ENCODE measurements around the gene DOK4. TPM values are rescaled to one million over a fixed set of nuclear protein-coding genes. Genes with fewer than 3 reads are reported as not detected.

Gene DOK4
- total RNA-seq, 1 experiment from 2014 or later = 14.4 TPM

DNA sequence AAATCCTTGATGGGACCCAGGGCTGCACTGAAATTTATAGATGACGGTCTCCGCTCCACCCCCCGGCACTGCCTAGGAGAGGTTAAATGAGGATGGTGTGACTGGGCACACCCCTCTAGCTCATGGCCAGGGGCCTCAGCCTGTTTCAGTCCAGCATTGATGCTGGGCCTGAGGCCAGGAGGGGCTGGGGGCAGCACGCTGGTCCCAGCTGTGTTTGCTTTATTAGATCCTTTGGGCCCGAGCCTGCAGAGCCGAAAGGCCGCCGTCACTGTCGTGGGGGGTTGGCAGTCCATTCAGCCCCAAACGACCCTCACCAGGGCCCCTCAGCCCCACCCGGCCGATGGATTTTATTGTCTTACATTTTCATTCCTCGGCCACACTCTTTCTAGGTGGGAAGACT is 10.8 kb upstream of the DOK4 start:
- no peaks in the 10 kb centered on the region for H3K36me3 ChIP-seq (ENCODE audit: control insufficient read depth in 1 of 2, insufficient read depth in 2 of 2, low read length in 2 of 2)
- CTCF ChIA-PET = no interaction called here
- H3K4me2 ChIP-seq (ENCODE audit: low read length) = no peak overlapping the region
- H3K9me3 ChIP-seq (ENCODE audit: control insufficient read depth in 1 of 2, insufficient read depth in 1 of 2, low read depth in 1 of 2, low read length in 2 of 2) = no peaks in the 10 kb centered on the region
- H2AFZ ChIP-seq (ENCODE audit: low read depth, low read length, poor library complexity, severe bottlenecking) = no peak overlapping the region
- H3K9ac ChIP-seq (ENCODE audit: low read length) = no peak overlapping the region
- intact Hi-C loops (cut with micrococcal nuclease) = no loop called here
- ATAC-seq (no peak), DNase-seq (ENCODE audit: low read depth, low spot score) (no peak)
- H3K27me3 ChIP-seq (ENCODE audit: insufficient read depth, low read length) = no peaks in the 10 kb centered on the region
- POLR2A ChIA-PET = no interaction called here
- no peaks in the 10 kb centered on the region for H4K20me1 ChIP-seq (ENCODE audit: insufficient read depth)
- no TSS peak for BruUV-seq (replicated peaks)
- TF ChIP-seq POLR2A (IDR thresholded peaks at IDR 0.05; ENCODE audit: borderline replicate concordance, extremely low read depth, insufficient read depth, insufficient read length) (no peak), REST (IDR thresholded peaks at IDR 0.05; ENCODE audit: low read depth) (no peak), SP1 (IDR thresholded peaks at IDR 0.05; ENCODE audit: low read depth) (no peak), YY1 (IDR thresholded peaks at IDR 0.05; ENCODE audit: extremely low read depth, insufficient replicate concordance, low read depth, low read length) (no peak), SRF (IDR thresholded peaks at IDR 0.05; ENCODE audit: low read depth) (no peak), ELF1 (IDR thresholded peaks at IDR 0.05; ENCODE audit: borderline replicate concordance, low read depth) (no peak), JUND (IDR thresholded peaks at IDR 0.05) (no peak)
- TF ChIP-seq, protein P1, sequence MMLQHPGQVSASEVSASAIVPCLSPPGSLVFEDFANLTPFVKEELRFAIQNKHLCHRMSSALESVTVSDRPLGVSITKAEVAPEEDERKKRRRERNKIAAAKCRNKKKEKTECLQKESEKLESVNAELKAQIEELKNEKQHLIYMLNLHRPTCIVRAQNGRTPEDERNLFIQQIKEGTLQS (IDR thresholded peaks at IDR 0.05) = no peak
- no peaks in the 10 kb centered on the region for H3K4me1 ChIP-seq (ENCODE audit: control insufficient read depth in 1 of 2, insufficient read depth in 2 of 2, low read length in 2 of 2)
- H3K4me3 ChIP-seq (replicated peaks in 1 of 2; ENCODE audit: low read depth in 1 of 2, low read length in 2 of 2) = no peak overlapping the region
- H3K9me2 ChIP-seq (ENCODE audit: insufficient read depth) = no peaks in the 10 kb centered on the region
- H3K79me2 ChIP-seq (ENCODE audit: insufficient read depth, low read length) = no peaks in the 10 kb centered on the region
- RAD21 ChIA-PET (ENCODE audit: low non-redundant PET in 1 of 2, low total read pairs in 2 of 2, uncharacterized antibody in 2 of 2, unreplicated experiment in 2 of 2) = no interaction called here
- H3K27ac ChIP-seq (ENCODE audit: low read depth, low read length) = no peak overlapping the region
